ENCODE measurements around the gene KLHL21. TPM values are rescaled to one million over a fixed set of nuclear protein-coding genes. Genes with fewer than 3 reads are reported as not detected.

Gene KLHL21
- total and polyA plus RNA-seq, 9 of the 15 experiments (the other 6 are each of a cell fraction or from before 2014, with no cell fraction given) = 2.1 to 42.1 (median 17.5) TPM

DNA sequence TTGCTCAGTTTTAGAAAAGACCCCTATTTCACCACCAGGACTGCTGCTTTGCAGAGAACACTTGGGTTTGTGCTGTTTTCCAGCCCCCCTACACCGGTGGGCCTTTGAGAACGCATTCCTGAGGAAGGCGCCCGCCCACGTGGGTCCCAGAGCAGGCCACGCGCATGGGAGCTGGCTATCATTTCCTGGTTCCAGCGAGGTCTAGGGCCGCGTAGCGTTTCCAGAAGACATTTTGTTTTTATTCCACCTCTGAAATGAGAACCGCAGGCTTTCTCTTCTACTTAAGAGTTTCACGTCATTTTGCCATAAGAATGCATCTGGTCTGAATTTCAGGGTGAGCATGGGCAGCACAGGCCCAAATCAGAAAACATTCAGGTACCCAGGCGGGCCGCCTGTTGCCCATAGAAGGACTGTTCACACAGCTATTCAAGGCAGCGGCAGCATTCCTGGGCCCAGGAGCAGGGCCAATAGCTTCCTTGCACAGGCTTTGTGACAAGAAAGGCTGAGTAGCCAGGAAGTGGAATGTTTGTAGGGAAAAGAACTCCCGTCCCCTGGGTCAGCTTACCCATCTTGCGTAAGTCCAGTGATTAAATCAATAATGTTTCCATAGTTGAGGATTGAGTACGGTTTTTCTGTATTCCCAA, 1.4 kb upstream of the KLHL21 start (continued):
- TF ChIP-seq, protein P1, sequence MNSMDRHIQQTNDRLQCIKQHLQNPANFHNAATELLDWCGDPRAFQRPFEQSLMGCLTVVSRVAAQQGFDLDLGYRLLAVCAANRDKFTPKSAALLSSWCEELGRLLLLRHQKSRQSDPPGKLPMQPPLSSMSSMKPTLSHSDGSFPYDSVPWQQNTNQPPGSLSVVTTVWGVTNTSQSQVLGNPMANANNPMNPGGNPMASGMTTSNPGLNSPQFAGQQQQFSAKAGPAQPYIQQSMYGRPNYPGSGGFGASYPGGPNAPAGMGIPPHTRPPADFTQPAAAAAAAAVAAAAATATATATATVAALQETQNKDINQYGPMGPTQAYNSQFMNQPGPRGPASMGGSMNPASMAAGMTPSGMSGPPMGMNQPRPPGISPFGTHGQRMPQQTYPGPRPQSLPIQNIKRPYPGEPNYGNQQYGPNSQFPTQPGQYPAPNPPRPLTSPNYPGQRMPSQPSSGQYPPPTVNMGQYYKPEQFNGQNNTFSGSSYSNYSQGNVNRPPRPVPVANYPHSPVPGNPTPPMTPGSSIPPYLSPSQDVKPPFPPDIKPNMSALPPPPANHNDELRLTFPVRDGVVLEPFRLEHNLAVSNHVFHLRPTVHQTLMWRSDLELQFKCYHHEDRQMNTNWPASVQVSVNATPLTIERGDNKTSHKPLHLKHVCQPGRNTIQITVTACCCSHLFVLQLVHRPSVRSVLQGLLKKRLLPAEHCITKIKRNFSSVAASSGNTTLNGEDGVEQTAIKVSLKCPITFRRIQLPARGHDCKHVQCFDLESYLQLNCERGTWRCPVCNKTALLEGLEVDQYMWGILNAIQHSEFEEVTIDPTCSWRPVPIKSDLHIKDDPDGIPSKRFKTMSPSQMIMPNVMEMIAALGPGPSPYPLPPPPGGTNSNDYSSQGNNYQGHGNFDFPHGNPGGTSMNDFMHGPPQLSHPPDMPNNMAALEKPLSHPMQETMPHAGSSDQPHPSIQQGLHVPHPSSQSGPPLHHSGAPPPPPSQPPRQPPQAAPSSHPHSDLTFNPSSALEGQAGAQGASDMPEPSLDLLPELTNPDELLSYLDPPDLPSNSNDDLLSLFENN (IDR thresholded peaks at IDR 0.05; ENCODE audit: low read depth in 2 of 2, low read length in 2 of 2) = peak in 1 of 2 experiments; percentile 61; a peak in 2 of 4 replicates
- TF ChIP-seq PHF20 (IDR thresholded peaks at IDR 0.05; ENCODE audit: partially characterized antibody) (peak; percentile 85), BRD9 (IDR thresholded peaks at IDR 0.05; ENCODE audit: low read depth, partially characterized antibody) (peak; percentile 76), XRCC4 (IDR thresholded peaks at IDR 0.05; ENCODE audit: extremely low read depth, insufficient read depth, insufficient read length) (no peak), SRF (CRISPR knock-in tag; IDR thresholded peaks at IDR 0.05) (peak; percentile 69 to 90; a peak in 3 of 4 replicates), BRCA1 (IDR thresholded peaks at IDR 0.05) (no peak), BRCA1 (CRISPR knock-in tag; IDR thresholded peaks at IDR 0.05) (0 out of 2 replicates have a peak, but pooled peaks have one; percentile 79), NRF1 (conservative IDR thresholded peaks at IDR 0.05 in 1 of 2, IDR thresholded peaks at IDR 0.05 in 1 of 2) (peak; percentile 57 to 70; a peak in 3 of 4 replicates), KDM1A (IDR thresholded peaks at IDR 0.05) (no peak), PML (IDR thresholded peaks at IDR 0.05; ENCODE audit: low read length) (peak; percentile 36; the same call in 1 of the 2 replicates), KDM5B (IDR thresholded peaks at IDR 0.05; ENCODE audit: insufficient replicate concordance, low read depth, low read length) (peak; percentile 83), SPI1 (IDR thresholded peaks at IDR 0.05; ENCODE audit: borderline replicate concordance, low read depth, low read length) (no peak), ETV1 (tag; conservative IDR thresholded peaks at IDR 0.05; ENCODE audit: low read depth) (peak; percentile 55), CCNT2 (IDR thresholded peaks at IDR 0.05; ENCODE audit: borderline replicate concordance, extremely low read depth, insufficient read length, low read depth, low read length) (no peak)
- TF ChIP-seq, protein P2, sequence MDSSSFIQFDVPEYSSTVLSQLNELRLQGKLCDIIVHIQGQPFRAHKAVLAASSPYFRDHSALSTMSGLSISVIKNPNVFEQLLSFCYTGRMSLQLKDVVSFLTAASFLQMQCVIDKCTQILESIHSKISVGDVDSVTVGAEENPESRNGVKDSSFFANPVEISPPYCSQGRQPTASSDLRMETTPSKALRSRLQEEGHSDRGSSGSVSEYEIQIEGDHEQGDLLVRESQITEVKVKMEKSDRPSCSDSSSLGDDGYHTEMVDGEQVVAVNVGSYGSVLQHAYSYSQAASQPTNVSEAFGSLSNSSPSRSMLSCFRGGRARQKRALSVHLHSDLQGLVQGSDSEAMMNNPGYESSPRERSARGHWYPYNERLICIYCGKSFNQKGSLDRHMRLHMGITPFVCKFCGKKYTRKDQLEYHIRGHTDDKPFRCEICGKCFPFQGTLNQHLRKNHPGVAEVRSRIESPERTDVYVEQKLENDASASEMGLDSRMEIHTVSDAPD (CRISPR knock-in tag; IDR thresholded peaks at IDR 0.05) = no peak
- TF ChIP-seq, protein P3, sequence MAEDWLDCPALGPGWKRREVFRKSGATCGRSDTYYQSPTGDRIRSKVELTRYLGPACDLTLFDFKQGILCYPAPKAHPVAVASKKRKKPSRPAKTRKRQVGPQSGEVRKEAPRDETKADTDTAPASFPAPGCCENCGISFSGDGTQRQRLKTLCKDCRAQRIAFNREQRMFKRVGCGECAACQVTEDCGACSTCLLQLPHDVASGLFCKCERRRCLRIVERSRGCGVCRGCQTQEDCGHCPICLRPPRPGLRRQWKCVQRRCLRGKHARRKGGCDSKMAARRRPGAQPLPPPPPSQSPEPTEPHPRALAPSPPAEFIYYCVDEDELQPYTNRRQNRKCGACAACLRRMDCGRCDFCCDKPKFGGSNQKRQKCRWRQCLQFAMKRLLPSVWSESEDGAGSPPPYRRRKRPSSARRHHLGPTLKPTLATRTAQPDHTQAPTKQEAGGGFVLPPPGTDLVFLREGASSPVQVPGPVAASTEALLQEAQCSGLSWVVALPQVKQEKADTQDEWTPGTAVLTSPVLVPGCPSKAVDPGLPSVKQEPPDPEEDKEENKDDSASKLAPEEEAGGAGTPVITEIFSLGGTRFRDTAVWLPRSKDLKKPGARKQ (CRISPR knock-in tag; IDR thresholded peaks at IDR 0.05) = no peak
- TF ChIP-seq, protein P4, sequence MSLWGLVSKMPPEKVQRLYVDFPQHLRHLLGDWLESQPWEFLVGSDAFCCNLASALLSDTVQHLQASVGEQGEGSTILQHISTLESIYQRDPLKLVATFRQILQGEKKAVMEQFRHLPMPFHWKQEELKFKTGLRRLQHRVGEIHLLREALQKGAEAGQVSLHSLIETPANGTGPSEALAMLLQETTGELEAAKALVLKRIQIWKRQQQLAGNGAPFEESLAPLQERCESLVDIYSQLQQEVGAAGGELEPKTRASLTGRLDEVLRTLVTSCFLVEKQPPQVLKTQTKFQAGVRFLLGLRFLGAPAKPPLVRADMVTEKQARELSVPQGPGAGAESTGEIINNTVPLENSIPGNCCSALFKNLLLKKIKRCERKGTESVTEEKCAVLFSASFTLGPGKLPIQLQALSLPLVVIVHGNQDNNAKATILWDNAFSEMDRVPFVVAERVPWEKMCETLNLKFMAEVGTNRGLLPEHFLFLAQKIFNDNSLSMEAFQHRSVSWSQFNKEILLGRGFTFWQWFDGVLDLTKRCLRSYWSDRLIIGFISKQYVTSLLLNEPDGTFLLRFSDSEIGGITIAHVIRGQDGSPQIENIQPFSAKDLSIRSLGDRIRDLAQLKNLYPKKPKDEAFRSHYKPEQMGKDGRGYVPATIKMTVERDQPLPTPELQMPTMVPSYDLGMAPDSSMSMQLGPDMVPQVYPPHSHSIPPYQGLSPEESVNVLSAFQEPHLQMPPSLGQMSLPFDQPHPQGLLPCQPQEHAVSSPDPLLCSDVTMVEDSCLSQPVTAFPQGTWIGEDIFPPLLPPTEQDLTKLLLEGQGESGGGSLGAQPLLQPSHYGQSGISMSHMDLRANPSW (CRISPR knock-in tag; IDR thresholded peaks at IDR 0.05) = 0 out of 2 replicates have a peak, but pooled peaks have one; percentile 27
